PC-9 (cell line): ENCODE data around the gene TECPR1. TPM values are rescaled to one million over a fixed set of nuclear protein-coding genes. Genes with fewer than 3 reads are reported as not detected.

ENCODE experiments used
- BruUV-seq: library from RNA; stranded (reverse); fragments of 400-500 nt; replicated peaks from 2 replicates; lab custom pipeline; 2021; lab: Mats Ljungman, UMichigan
- CTCF ChIA-PET: fragments of 300-600 bp; sonication (Branson Sonifier 250); formaldehyde crosslinking; loops from one replicate; lab custom pipeline; 2022; ENCODE audit warnings: antibody characterized with exemption; lab: Charles Lee
- POLR2A ChIA-PET: fragments of 300-600 bp; sonication (Branson Sonifier 250); formaldehyde crosslinking; loops from one replicate; lab custom pipeline; 2022; ENCODE audit warnings: antibody characterized with exemption; ENCODE audit not compliant: unreplicated experiment; lab: Charles Lee
- DNase-seq, 2 experiments: peaks; one replicate each; pipeline versions ENCODE4 v3.0.0 to v3.0.0-alpha.2; 2015 to 2022; ENCODE audit warnings: mixed read lengths in 1 of 2
- H2AFZ ChIP-seq: fragments of 200-600 bp; sonication (generic); 2 replicates; pipeline ENCODE4 v1.8.1; 2017; ENCODE audit warnings: antibody characterized with exemption
- H3F3A ChIP-seq: fragments of 200-600 bp; sonication (generic); 2 replicates; pipeline ENCODE4 v1.8.1; 2017; ENCODE audit warnings: antibody characterized with exemption, mild to moderate bottlenecking, low read depth; ENCODE audit not compliant: insufficient read depth
- H3K27ac ChIP-seq: fragments of 200-600 bp; sonication (generic); 2 replicates; pipeline ENCODE4 v1.6.1; 2016; ENCODE audit warnings: mixed run types
- H3K27me3 ChIP-seq: fragments of 200-600 bp; sonication (generic); 2 replicates; pipeline ENCODE4 v1.6.1; 2016; ENCODE audit warnings: low read depth, mixed run types; ENCODE audit not compliant: insufficient read depth
- H3K36me3 ChIP-seq: fragments of 200-600 bp; sonication (generic); 2 replicates; pipeline ENCODE4 v1.6.1; 2016; ENCODE audit warnings: low read depth, mixed run types
- H3K4me1 ChIP-seq: fragments of 200-600 bp; sonication (generic); replicated peaks from 2 replicates; pipeline ENCODE4 v1.6.1; 2016; ENCODE audit warnings: mixed run types; ENCODE audit not compliant: insufficient read depth
- H3K4me2 ChIP-seq: fragments of 200-600 bp; sonication (generic); 2 replicates; pipeline ENCODE4 v1.6.1; 2017; ENCODE audit warnings: mixed run types
- H3K4me3 ChIP-seq: fragments of 200-600 bp; sonication (generic); 2 replicates; pipeline ENCODE4 v1.6.1; 2016; ENCODE audit warnings: mixed run types
- H3K79me2 ChIP-seq: fragments of 200-600 bp; sonication (generic); 2 replicates; pipeline ENCODE4 v1.6.1; 2017; ENCODE audit warnings: low read depth, mixed run types
- H3K9me2 ChIP-seq: fragments of 200-600 bp; sonication (generic); 2 replicates; pipeline ENCODE4 v1.8.1; 2017; ENCODE audit warnings: mild to moderate bottlenecking; ENCODE audit not compliant: insufficient read depth
- H3K9me3 ChIP-seq: fragments of 200-600 bp; sonication (generic); 2 replicates; pipeline ENCODE4 v1.8.1; 2016; ENCODE audit warnings: low read depth; ENCODE audit not compliant: insufficient read depth
- H4K20me1 ChIP-seq: fragments of 200-600 bp; sonication (generic); 2 replicates; pipeline ENCODE4 v1.8.1; 2017; ENCODE audit not compliant: insufficient read depth
- CTCF ChIP-seq: fragments of 200-600 bp; sonication (generic); conservative IDR thresholded peaks from 2 replicates; pipeline ENCODE4 v1.6.1; 2017; ENCODE audit warnings: mixed run types, antibody characterized with exemption, mild to moderate bottlenecking, moderate library complexity
- EZH2 ChIP-seq: fragments of 200-600 bp; sonication (generic); IDR thresholded peaks from 2 replicates; pipeline ENCODE4 v1.8.0; 2017; ENCODE audit warnings: antibody characterized with exemption, low read depth
- intact Hi-C: fragments of 100-400 bp; cut with micrococcal nuclease; formaldehyde crosslinking; loops from one replicate; pipeline ENCODE4 v1.10.0; 2022; ENCODE audit not compliant: unreplicated experiment
- total RNA-seq: library from RNA; stranded (reverse); gene quantifications from 2 replicates; pipeline ENCODE4 v1.2.3, GENCODE V29; 2021

The TECPR1 gene
- total RNA-seq, 1 experiment from 2014 or later: 22.7 TPM

- Histone ChIP-seq H3K36me3 (no peaks in the 10 kb centered on the region), H3K9me2 (no peaks in the 10 kb centered on the region), H3K79me2 (no peaks in the 10 kb centered on the region), H4K20me1 (no peaks in the 10 kb centered on the region), H3F3A (no peaks in the 10 kb centered on the region), H3K27me3 (no peaks in the 10 kb centered on the region), H3K4me3 (no peak overlapping the region), H3K27ac (no peak overlapping the region), H3K4me1 (no peaks in the 10 kb centered on the region), H2AFZ (no peak overlapping the region), H3K4me2 (no peak overlapping the region), H3K9me3 (no peaks in the 10 kb centered on the region)
- CTCF ChIA-PET: no interaction called here
- POLR2A ChIA-PET: no interaction called here
- BruUV-seq: no TSS peak
- no peak for DNase-seq
- intact Hi-C loops: no loop called here
- TF ChIP-seq EZH2: no peak
- no peak for TF ChIP-seq CTCF
These were observed 21.1 kb downstream of the TECPR1 start for GRCh38 chr7:98230746-98231471.

- no peak for DNase-seq
- no peaks in the 10 kb centered on the region for H3K9me2 ChIP-seq
- no peaks in the 10 kb centered on the region for H3F3A ChIP-seq
- no peaks in the 10 kb centered on the region for H3K9me3 ChIP-seq
- no peaks in the 10 kb centered on the region for H3K36me3 ChIP-seq
- TF ChIP-seq CTCF (no peak), EZH2 (no peak)
- no peaks in the 10 kb centered on the region for H3K79me2 ChIP-seq
- H3K4me3 ChIP-seq: no peak overlapping the region
- H4K20me1 ChIP-seq: no peaks in the 10 kb centered on the region
- ChIA-PET CTCF (no interaction called here), POLR2A (no interaction called here)
- intact Hi-C loops: no loop called here
- H3K27me3 ChIP-seq: no peaks in the 10 kb centered on the region
- no TSS peak for BruUV-seq
- H3K4me2 ChIP-seq: no peak overlapping the region
- no peak overlapping the region for H3K27ac ChIP-seq
- H3K4me1 ChIP-seq: no peaks in the 10 kb centered on the region
- no peak overlapping the region for H2AFZ ChIP-seq
These were observed 21.9 kb downstream of the TECPR1 start for GRCh38 chr7:98229991-98230745.

- no peaks in the 10 kb centered on the region for H3F3A ChIP-seq
- no peak overlapping the region for H3K27ac ChIP-seq
- H3K4me2 ChIP-seq: no peak overlapping the region
- H3K27me3 ChIP-seq: no peaks in the 10 kb centered on the region
- H3K4me3 ChIP-seq: no peak overlapping the region
- TF ChIP-seq CTCF (no peak), EZH2 (no peak)
- ChIA-PET POLR2A (no interaction called here), CTCF (no interaction called here)
- no peak overlapping the region for H2AFZ ChIP-seq
- H3K9me2 ChIP-seq: no peaks in the 10 kb centered on the region
- intact Hi-C loops: no loop called here
- no TSS peak for BruUV-seq
- H3K9me3 ChIP-seq: no peaks in the 10 kb centered on the region
- DNase-seq: no peak
- H4K20me1 ChIP-seq: no peaks in the 10 kb centered on the region
- no peaks in the 10 kb centered on the region for H3K36me3 ChIP-seq
- no peaks in the 10 kb centered on the region for H3K4me1 ChIP-seq
- no peaks in the 10 kb centered on the region for H3K79me2 ChIP-seq
These were observed 22.6 kb downstream of the TECPR1 start for GRCh38 chr7:98229441-98229840.
